ENCODE data around the gene GPAT3.
A peak's percentile ranks its signal among the peaks of the same experiment; 100 is the strongest.
"Not testable (repeated sequence)": the region's sequence is repeated elsewhere in the genome, so short reads cannot be mapped to it uniquely, and the experiment has no call there.

The GPAT3 gene

GRCh38 chr4:83490876-83491450, 44.9 kb upstream of the GPAT3 start:
- no peak overlapping the region for H3K4me3 ChIP-seq (ENCODE audit: low read depth, low read length, poor library complexity, severe bottlenecking)

GRCh38 chr4:83496085-83496917, 39.6 kb upstream of the GPAT3 start:
- not testable (repeated sequence) for H3K9ac ChIP-seq (ENCODE audit: low read length); H2AFZ ChIP-seq (ENCODE audit: low read length); H3K36me3 ChIP-seq (ENCODE audit: insufficient read depth, low read length); H4K20me1 ChIP-seq (ENCODE audit: insufficient read depth, low read length); H3K9me2 ChIP-seq (ENCODE audit: low read depth, low read length); H3K27ac ChIP-seq (ENCODE audit: low read depth, low read length, poor library complexity, severe bottlenecking); H3K4me1 ChIP-seq (ENCODE audit: insufficient read depth, low read length, severe bottlenecking); H3K4me3 ChIP-seq (ENCODE audit: low read depth, low read length, poor library complexity, severe bottlenecking); H3K79me2 ChIP-seq (ENCODE audit: insufficient read depth, low read length); H3K9me3 ChIP-seq (ENCODE audit: low read length); H3K4me2 ChIP-seq (ENCODE audit: low read length); H3K27me3 ChIP-seq (ENCODE audit: insufficient read depth, low read length); H3F3A ChIP-seq (ENCODE audit: insufficient read depth, low read length)

More at GRCh38 chr4:83490876-83491450, 44.9 kb upstream of the GPAT3 start:
- Histone ChIP-seq H3K9me2 (ENCODE audit: low read depth, low read length) (no peaks in the 10 kb centered on the region), H3F3A (ENCODE audit: insufficient read depth, low read length) (0 out of 2 replicates have a peak, but pooled peaks cover 3% of the 10 kb centered on the region), H2AFZ (ENCODE audit: low read length) (no peak overlapping the region), H3K27ac (ENCODE audit: low read depth, low read length, poor library complexity, severe bottlenecking) (no peak overlapping the region), H4K20me1 (ENCODE audit: insufficient read depth, low read length) (no peaks in the 10 kb centered on the region), H3K79me2 (ENCODE audit: insufficient read depth, low read length) (no peaks in the 10 kb centered on the region), H3K4me1 (ENCODE audit: insufficient read depth, low read length, severe bottlenecking) (no peaks in the 10 kb centered on the region), H3K9ac (ENCODE audit: low read length) (no peak overlapping the region), H3K9me3 (ENCODE audit: low read length) (no peaks in the 10 kb centered on the region), H3K27me3 (ENCODE audit: insufficient read depth, low read length) (no peaks in the 10 kb centered on the region), H3K36me3 (ENCODE audit: insufficient read depth, low read length) (no peaks in the 10 kb centered on the region), H3K4me2 (ENCODE audit: low read length) (no peak overlapping the region)
- peak; percentile 92 for TF ChIP-seq CTCF (IDR thresholded peaks at IDR 0.05; ENCODE audit: low read length)
- no peak for TF ChIP-seq EZH2 (IDR thresholded peaks at IDR 0.05; ENCODE audit: borderline replicate concordance, low read length)

- Histone ChIP-seq H3K36me3 (ENCODE audit: insufficient read depth, low read length) (no peaks in the 10 kb centered on the region), H3K9ac (ENCODE audit: low read length) (no peak overlapping the region), H3K9me3 (ENCODE audit: low read length) (no peaks in the 10 kb centered on the region), H3F3A (ENCODE audit: insufficient read depth, low read length) (no peaks in the 10 kb centered on the region), H3K4me3 (ENCODE audit: low read depth, low read length, poor library complexity, severe bottlenecking) (no peak overlapping the region), H3K4me2 (ENCODE audit: low read length) (no peak overlapping the region), H3K9me2 (ENCODE audit: low read depth, low read length) (no peaks in the 10 kb centered on the region), H4K20me1 (ENCODE audit: insufficient read depth, low read length) (no peaks in the 10 kb centered on the region), H3K27ac (ENCODE audit: low read depth, low read length, poor library complexity, severe bottlenecking) (no peak overlapping the region), H2AFZ (ENCODE audit: low read length) (no peak overlapping the region), H3K79me2 (ENCODE audit: insufficient read depth, low read length) (no peaks in the 10 kb centered on the region), H3K4me1 (ENCODE audit: insufficient read depth, low read length, severe bottlenecking) (no peaks in the 10 kb centered on the region), H3K27me3 (ENCODE audit: insufficient read depth, low read length) (no peaks in the 10 kb centered on the region)
- TF ChIP-seq EZH2 (IDR thresholded peaks at IDR 0.05; ENCODE audit: borderline replicate concordance, low read length) (no peak), CTCF (IDR thresholded peaks at IDR 0.05; ENCODE audit: low read length) (no peak)
Observed at GRCh38 chr4:83498187-83498586, 37.7 kb upstream of the GPAT3 start.

GRCh38 chr4:83501671-83502070, 34.2 kb upstream of the GPAT3 start:
- H4K20me1 ChIP-seq (ENCODE audit: insufficient read depth, low read length); H3K4me1 ChIP-seq (ENCODE audit: insufficient read depth, low read length, severe bottlenecking); H3K9ac ChIP-seq (ENCODE audit: low read length); H3K9me2 ChIP-seq (ENCODE audit: low read depth, low read length); H3K27ac ChIP-seq (ENCODE audit: low read depth, low read length, poor library complexity, severe bottlenecking); H3K36me3 ChIP-seq (ENCODE audit: insufficient read depth, low read length); H3K9me3 ChIP-seq (ENCODE audit: low read length); H3K4me3 ChIP-seq (ENCODE audit: low read depth, low read length, poor library complexity, severe bottlenecking); H3K79me2 ChIP-seq (ENCODE audit: insufficient read depth, low read length); H2AFZ ChIP-seq (ENCODE audit: low read length); H3F3A ChIP-seq (ENCODE audit: insufficient read depth, low read length); H3K27me3 ChIP-seq (ENCODE audit: insufficient read depth, low read length); H3K4me2 ChIP-seq (ENCODE audit: low read length): not testable (repeated sequence)
